ENCODE measurements around the gene GFOD1.

DNA sequence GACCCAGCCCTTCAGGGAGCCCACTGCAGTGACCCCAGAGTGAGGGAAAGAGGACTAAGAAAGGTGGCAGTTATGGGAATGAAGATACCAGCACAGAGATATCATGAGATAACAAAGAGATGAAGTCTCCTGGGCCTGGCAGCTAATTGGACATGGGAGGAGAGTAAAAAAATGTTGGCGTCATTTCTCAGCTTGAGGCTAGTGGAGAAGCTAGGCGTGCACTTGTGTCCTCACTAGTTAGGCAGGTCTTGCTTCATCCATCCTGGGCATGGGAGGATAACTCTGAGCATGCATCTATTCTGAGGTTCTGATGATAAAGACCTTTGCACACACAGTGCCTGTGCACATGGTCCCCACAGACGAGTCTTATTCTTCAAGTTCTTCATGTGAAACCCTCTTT, 4.1 kb upstream of the GFOD1 start:
- TF ChIP-seq, protein P1, sequence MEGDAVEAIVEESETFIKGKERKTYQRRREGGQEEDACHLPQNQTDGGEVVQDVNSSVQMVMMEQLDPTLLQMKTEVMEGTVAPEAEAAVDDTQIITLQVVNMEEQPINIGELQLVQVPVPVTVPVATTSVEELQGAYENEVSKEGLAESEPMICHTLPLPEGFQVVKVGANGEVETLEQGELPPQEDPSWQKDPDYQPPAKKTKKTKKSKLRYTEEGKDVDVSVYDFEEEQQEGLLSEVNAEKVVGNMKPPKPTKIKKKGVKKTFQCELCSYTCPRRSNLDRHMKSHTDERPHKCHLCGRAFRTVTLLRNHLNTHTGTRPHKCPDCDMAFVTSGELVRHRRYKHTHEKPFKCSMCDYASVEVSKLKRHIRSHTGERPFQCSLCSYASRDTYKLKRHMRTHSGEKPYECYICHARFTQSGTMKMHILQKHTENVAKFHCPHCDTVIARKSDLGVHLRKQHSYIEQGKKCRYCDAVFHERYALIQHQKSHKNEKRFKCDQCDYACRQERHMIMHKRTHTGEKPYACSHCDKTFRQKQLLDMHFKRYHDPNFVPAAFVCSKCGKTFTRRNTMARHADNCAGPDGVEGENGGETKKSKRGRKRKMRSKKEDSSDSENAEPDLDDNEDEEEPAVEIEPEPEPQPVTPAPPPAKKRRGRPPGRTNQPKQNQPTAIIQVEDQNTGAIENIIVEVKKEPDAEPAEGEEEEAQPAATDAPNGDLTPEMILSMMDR (IDR thresholded peaks at IDR 0.05), result no peak
- TF ChIP-seq POLR2A (IDR thresholded peaks at IDR 0.05), result no peak
